Measurements from ENCODE around the gene SUPT4H1.

Gene SUPT4H1

GRCh38 chr17:58330538-58330996 is 21.4 kb downstream of the SUPT4H1 start:
- DNase-seq (ENCODE audit: low spot score): no peak

- no peak for DNase-seq (ENCODE audit: low spot score)
Measured at GRCh38 chr17:58329810-58330537, 22.0 kb downstream of the SUPT4H1 start.

- peak; percentile 72 for DNase-seq (ENCODE audit: low spot score)
Measured at GRCh38 chr17:58329035-58329809, 22.8 kb downstream of the SUPT4H1 start.

- DNase-seq (ENCODE audit: low spot score): peak; percentile 91
Measured at GRCh38 chr17:58328195-58329034, 23.6 kb downstream of the SUPT4H1 start, which contains the start of gene TSPOAP1. Gene TSPOAP1, minus strand, starts transcription at chr17:58328795. Its CDS starts 875 bp downstream, at chr17:58327920.

- DNase-seq (ENCODE audit: low spot score): no peak
Measured at GRCh38 chr17:58327363-58328194, 24.4 kb downstream of the SUPT4H1 start.

GRCh38 chr17:58326609-58327362 is 25.2 kb downstream of the SUPT4H1 start:
- no peak for DNase-seq (ENCODE audit: low spot score)

DNA sequence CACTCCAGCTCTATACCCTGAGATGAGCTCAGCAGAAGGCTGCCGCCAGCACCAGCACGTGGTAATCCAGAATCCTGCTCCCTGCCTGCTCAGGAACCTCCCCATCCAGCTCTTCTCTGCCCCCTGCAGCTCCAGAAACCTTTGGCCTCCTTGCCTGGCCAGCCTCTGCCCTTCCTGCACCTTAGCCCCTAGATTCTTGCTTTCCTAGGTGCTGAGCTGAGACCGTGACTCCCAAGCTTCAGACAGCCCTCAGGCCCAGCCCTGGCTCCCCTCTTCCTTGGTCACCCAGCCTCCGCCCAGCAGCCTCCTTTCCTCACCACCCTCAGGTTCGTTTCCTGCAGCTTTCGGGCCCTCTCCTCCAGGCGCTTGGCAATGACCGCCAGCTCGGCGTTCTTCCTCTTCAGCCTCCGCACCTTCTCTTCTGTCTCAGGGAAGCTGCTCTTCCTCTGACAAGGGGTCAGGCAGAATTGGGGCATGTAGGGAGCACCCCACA is 26.0 kb downstream of the SUPT4H1 start:
- no peak for DNase-seq (ENCODE audit: low spot score)

GRCh38 chr17:58325289-58325726 is 26.7 kb downstream of the SUPT4H1 start:
- peak; percentile 85 for DNase-seq (ENCODE audit: low spot score)

DNA sequence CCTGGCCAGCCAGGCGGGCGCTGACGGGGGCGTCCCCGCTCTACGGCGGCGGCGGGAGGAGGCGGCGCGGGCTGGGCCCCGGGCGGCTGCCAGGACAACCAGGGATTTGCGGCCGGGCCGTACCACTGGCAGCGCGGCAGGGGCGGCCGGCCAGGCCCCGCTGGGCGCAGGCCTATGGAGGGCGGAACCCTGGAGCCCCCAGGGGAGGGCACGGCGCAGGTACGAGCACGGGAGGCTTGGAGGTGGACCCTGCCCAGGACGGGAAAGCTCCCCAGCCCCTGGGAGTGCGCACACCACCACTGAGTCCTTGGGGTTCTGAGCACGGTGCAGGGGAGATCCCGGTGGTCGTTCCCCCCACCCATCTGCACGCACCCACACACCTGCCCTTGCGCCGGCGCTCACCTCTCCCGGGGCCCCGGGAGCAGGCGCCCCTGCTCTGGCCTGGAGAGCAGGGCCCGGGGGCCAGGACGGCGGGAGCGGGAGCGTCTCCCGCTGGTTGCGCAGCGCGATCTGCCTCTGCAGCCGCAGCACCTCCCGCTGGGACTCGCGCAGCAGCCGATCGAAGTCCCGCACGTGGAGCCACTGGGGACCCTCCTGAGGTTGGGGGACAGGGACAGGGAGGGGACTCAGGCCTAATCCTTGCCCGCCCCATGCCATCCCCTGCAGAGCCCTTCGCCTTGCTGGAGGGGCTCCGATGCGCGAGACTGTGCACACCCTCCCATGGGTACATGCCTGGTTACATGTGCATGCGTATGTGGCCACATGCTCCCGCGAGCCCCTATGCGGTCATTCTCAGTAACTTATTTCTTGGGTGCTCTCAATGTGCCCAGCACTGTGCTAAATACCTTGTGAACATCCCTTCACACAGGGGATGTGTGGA is 27.4 kb downstream of the SUPT4H1 start:
- DNase-seq (ENCODE audit: low spot score): peak; percentile 54

DNA sequence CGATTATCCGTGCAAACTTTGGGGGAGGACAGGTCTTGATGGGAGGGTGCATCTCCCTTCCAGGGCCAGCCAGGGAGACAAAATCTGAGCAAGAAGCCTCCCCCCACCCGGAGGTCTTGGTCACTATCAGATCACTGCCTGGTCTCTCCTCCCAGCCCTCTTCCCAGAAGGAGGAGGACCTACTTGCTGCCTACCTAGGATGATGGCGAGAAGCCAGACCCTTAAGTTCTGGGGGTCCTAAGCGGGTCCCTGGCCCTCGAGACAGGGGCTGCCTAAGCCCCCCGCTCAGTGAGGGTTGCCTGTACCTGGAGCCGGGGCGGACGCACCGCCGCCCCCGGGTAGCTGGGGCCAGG is 28.0 kb downstream of the SUPT4H1 start:
- DNase-seq (ENCODE audit: low spot score): no peak

GRCh38 chr17:58323366-58324055 is 28.5 kb downstream of the SUPT4H1 start:
- DNase-seq (ENCODE audit: low spot score): no peak

- DNase-seq (ENCODE audit: low spot score): no peak
Measured at GRCh38 chr17:58322581-58323185, 29.3 kb downstream of the SUPT4H1 start.

DNA sequence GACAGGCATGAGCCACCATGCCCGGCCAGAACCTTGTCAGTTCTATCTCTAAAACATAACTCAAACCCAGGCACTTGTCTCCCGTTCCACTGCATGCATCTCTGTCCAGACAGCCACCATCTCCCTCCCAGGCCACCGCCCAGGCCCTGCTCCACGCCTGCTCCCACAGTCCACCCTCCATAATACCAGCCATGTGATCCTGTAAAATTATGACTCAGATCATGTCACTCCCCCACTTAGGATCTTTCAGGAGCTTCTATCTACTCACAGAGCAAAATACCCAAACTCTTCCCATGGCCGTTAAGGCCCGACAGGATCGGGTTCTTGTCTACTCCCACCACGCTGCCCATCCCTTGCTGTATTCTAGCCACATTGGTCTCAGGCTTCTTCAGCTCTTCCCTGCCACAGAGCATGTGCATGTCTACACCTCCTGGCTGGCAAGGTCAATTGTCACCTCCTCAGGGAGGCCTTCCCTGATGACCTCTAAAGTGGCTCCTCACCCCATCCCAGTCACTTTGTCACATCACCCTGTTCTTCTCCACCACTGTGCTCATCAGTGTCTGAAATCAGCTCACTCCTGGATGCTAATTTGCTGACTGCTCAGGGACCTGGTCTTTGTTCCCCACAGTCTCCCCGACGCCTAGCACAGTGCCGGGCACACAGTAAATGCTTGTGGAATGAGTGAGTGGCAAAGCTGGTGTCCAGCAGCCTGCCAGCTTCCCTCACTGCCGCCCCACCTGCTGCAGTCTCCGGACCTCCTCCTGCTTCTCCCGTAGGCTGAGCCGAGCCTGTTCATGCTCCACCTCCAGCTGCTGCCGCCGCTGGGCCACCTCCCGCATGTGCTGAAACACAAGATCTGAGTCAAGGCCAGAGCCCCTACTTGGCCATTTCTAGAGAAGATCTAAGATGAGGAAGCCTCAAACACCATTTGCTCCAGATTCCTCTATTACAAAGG is 30.2 kb downstream of the SUPT4H1 start:
- no peak for DNase-seq (ENCODE audit: low spot score)

DNA sequence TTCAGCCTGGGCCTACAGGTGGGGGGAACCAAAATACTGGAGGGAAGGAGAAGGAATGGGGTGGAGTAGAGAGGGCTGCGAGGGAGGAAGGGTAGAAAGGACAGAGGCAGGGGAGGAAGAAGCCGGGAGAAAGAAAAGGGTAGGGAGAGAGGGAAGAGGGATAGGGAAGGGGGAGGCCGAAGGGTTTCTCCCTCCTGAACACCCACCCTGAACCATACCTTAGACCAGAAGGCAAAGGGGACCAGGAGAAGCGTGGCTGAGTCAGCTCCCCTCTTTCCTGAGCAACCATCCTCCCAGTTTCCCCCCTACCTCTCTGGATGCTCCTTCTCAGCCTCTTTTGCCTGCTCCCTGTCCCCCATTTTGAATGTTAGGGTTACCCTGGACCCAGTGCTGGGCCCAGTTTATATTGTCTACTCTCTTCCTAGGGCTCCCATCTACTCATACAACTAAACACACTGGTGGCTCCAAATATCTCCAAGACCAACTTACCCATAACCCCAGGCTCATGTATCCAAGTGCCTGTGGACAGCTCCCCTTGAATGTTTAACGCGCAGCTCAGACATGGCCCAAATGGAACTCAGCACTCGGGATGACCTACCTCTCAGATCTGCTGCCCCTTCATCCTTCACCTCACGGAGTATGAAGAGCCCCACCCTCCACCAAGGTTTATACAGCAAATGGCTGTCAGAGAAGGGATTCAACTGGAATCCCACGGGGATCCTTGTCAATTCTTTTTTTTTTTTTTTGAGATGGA is 31.3 kb downstream of the SUPT4H1 start:
- no peak for DNase-seq (ENCODE audit: low spot score)

DNA sequence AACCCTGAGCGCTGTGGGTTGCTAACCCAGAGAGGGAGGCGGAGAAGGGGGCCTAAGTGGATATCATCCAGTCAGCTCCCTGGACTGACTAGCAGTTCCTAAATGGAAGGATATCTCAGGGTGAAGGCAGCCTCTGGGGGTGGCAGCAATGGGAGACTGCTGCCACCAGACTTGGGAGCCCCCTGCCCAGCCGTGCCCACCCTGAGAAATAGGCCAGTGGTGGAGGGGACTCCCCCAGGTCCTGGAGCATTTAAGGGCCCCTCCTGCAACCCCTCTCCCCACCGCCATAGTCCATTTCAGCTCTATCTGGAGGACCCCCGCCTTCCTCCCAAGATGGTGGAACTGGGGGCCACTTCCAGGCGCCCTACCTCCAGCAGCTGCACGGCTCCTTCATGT is 31.8 kb downstream of the SUPT4H1 start:
- DNase-seq (ENCODE audit: low spot score): no peak
